GM19455 (cell line): Measurements from ENCODE around the gene PAK3.

Source experiments
- ATAC-seq: cut with Tn5 transposase; IDR thresholded peaks from one replicate; pipeline ENCODE4 v1.9.1; 2021; ENCODE audit not compliant: unreplicated experiment

PAK3 gene

DNA sequence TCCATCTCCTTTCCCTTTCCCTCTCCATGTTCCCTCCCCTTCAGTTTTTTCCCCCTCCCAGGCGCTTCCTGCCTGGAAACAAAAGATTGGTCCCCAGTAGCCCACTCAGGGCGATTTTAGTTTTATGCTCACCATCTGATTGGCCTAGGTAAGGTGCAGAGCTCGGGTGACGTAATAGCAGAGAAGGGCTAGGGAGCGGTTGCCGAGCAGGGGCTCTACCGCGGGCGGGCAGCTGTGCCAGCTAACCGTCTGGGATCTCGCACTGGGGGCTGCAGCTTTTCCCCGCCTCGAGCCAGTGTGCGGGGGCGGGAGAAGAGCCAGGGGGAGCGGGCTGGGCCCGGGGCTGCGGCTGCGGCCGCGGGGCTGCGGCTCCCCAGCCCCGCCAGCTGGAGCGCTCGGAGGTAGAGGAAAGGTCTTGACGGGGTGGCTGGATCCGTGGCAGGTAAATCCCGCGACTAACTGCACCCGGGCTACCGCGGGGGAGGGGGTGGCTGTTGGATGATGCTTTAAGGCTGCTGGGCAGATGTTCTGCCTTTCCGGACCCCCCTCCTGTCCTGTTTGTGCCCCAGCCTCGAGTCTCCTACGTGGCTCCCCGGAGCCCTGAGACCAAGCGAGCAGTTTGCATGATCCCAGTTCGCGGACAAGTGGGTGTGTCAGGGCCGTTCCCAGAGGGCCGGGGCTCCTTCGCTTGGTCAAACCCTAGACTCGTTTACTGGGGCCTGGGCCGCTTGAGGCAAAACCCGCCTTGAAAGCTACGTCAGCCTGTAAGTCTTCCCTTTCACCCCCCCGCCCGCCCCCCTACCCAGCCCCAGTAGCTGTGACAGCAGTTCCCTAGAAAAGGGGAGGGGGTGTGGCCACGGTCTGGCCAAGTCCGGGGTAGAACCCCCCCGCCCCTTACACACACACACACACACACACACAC is at the start of gene PAK3:
TSS of gene PAK3 (plus strand) at position 218 of the 922 bp plus-strand sequence. CDS start 26,913 bp downstream, outside the sequence.
- ATAC-seq, result no peak

DNA sequence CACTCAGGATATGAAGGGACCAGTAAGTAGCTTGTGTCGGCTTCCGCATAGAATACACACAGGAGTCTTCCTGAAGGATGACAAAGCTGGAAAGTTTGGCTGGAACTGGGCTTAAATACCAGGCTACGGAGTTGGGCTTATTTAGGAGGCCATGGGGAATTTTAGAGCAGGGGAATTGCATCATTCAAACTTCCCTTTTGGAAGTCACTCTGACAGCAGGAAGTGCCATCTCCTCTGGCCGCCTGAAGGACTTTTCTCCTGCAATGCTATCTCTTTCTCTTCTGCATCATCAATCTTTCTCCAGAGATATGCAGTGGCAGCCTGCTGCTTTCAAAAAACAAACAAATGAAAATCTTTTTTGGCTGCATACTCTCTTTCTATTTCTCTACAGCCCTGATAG is 48.4 kb upstream of the PAK3 start:
- ATAC-seq, result no peak

DNA sequence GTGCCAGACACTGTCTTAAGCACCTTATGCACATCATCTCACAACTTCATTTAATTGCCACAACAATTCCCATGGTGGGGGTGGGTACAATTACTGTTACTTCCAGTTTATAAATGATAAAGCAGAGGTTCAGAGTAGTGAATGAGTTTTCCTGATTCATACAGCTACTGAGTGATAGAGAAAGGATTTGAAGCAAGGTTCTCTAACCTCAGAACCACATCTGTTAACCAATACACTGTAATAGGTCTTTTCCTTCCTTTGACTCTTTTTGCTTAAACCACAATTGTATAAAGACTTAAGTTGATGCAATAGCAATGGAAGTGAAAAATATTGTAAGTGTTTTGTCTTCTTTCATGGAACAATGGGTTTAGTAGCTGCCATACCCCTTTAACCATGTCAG is 43.5 kb upstream of the PAK3 start:
- no peak for ATAC-seq

DNA sequence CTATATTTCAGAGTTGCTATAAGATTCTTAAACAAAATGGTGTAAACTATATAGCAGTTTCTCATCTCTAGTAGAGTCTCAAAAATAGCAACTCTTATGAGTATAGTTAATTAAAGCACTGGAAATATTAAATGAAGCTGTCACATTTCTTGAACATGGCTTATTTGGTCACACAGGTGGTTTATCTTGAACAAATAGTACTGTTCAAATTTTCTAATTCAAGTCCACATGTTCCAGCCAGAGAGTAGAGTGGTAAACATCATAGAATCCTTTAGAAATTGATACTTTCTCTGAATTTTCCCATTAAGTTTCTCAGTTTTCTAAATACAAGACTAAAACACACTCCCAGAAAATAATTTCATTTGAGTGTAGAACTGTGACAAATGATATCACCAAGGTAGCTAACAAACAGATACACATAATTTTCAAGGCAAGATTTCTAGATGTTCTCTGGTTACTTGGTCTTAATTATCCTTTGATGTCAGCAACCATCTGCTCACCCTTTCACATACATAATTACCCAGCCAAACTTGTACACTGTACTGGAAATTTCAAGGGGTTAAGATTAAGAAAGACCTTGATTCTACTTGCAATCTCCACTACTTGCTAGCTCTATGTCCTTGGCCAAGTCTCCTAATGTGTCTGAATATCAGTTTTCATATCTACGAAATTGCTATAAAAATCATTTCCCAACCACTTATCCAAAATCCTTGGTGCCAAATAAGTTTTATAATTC is 24.3 kb upstream of the PAK3 start:
- no peak for ATAC-seq

DNA sequence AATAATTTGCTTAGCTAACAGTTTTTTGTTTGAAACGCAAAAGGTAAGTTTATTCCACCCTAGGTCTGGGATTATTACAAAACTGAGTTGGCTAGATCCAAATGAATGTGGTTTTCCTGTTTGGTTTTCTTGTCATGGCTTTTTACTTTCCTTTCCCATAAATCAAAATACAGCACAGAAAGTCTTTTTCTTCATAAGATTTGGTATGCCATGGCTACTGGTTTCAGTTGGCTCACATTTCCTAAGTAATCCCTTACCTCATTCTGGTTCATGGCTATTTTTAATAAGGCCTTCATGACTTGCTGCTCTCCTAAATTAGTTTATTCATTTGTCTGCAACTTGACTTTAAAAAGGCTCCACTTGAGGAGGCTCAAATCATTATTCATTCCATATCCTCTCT is 12.9 kb upstream of the PAK3 start:
- ATAC-seq, result no peak

DNA sequence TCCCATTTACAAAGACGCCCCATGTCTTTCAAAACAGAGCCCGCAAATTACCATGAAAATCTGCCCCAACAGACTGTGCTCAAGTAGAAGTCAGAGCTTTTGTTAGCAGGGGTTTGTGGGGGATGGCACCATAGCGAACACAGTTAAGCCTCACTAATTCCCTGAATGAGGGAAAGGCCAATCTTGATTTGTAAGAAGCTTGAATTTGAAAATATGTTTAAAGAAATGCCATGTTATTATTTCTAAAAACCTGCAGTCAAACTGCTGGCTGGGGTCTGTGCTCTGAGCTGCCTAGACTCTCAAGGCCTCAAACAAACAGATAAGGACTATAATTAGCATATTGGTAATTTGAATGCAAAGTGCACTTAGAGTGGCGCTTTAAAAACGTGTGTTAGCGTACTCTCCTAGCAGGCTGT is 9.4 kb upstream of the PAK3 start:
- ATAC-seq, result no peak

DNA sequence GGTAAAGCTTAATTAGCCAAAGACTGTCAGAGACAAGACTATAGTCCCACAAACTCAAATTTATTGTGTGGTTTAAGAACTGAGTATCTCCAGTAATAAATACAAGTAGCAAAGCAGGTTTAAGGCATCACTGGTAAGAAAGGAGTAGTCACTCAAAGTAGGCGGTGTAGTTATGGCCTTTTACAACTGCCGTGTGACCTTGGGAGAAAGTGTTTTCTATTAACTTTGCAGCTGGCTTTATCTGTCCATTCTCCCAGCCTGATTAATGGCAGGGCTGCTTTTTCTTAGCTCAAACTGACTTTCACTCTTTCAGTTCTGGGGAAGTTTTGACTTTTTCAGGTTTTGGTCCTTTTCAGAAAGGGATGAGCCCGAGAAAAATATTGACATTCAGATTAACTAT is 7.4 kb upstream of the PAK3 start:
- ATAC-seq, result no peak

DNA sequence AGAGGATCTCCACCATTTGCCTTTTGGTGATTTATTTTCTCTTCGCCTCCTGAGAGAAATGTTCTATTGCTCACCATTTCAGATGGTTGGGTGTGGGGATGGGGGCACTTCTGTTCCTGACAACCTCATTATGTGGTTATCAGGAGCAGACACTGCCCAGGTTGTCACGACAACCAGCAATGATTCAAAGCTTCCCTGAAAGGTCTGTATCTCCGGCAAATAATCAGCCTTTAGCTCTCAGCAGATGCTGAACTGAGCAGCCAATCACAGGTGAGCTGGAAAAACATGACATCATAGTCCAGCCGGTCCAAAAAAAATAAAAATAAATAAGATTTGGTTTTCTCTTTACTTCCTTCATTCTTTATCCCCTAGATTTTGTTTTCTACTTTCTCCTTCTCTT is 5.5 kb upstream of the PAK3 start:
- no peak for ATAC-seq

DNA sequence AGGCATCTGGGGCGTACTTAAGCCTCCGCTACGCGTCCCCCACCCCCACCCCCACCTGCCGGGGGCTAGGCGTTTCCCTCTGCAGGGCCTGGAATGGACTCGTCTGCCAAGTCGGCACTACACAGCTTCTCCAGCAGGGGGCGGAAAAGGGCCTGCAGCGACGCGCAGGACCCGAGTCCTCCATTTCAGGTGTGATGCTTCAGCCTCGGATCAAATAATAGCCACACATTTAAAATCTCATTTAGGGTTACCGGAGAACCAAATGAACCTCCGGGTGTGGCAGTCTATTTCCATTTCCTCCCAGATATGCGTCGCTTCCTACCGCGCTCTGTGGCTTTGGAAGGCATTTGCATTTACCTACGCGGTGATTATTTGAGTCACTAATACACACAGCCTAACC is 2.9 kb downstream of the PAK3 start:
- ATAC-seq, result peak; percentile 76

DNA sequence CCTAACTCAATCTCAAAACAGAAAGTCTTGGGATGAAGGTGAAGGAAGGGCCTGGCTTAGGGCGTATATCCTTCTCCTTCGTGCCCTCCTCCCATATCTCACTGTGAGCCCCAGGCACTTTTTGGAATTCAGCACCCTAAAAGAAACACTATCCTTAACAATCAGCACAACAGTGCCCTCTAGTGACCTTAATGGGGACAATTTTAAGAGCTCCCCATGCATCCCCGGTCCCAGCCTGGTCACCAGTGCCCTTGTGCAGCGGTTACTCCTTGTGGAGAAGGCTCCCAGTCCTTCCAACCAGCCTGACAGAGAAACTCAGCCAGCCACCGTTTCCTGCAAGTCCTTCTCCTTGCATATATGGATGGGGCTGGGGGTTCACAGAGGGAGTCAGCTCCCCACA is 4.2 kb downstream of the PAK3 start:
- no peak for ATAC-seq

DNA sequence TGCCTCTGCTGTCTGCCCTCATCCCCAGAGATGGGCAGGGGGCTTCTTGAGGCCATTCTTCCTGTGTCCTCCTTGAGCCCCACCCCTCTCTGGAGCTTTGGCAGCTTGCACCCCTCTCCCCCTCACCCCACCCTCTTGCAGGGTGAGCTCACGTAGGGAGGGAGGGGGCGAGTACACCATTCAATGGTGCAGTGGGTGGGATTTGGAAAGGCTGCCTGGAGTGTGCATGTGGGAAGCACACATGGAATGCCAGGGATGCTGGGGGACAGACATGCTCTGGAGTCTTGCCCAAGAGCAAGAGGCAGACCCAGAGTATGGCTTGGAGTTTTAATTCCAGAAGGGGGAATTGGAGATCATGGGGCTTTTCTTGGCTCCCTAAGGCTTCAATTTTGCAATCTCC is 5.6 kb downstream of the PAK3 start:
- ATAC-seq, result no peak

DNA sequence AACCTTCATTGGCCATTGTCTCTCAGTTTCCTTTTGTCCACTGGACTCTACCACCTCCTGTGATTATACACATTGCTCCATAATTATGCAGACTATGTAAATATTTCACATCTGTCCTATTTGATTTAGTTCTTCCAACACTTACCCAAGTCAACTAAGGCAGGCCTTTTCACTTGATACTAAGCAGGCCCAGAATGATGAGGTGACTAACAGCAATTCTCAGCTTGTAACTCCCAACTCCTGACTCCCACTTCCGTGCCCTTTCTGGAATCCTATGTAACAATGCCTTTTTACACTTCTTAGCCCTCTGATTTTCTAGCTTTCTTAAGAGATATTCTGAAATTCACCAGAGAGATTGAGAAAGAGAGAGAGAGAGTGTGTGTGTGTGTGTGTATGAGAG is 6.6 kb downstream of the PAK3 start:
- ATAC-seq, result no peak

DNA sequence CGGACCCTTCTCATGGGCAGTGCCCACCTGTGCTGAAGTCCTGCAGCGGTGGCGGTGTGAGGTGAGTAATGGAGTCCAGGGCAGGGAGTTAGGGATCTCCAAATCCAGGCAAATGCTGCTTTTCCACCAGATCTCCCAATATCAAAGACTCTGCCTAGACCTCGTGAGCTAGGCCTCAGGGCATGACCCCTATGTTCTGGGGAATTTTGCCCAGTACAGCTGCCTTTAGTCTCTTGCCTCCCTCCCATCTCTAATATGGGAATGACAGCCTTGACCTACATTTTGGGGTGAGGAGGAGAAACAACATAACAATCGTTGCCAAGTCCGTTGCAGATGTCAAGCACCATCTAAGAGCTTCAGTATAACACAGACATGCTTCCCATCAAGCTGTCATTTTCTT is 7.3 kb downstream of the PAK3 start:
- no peak for ATAC-seq

DNA sequence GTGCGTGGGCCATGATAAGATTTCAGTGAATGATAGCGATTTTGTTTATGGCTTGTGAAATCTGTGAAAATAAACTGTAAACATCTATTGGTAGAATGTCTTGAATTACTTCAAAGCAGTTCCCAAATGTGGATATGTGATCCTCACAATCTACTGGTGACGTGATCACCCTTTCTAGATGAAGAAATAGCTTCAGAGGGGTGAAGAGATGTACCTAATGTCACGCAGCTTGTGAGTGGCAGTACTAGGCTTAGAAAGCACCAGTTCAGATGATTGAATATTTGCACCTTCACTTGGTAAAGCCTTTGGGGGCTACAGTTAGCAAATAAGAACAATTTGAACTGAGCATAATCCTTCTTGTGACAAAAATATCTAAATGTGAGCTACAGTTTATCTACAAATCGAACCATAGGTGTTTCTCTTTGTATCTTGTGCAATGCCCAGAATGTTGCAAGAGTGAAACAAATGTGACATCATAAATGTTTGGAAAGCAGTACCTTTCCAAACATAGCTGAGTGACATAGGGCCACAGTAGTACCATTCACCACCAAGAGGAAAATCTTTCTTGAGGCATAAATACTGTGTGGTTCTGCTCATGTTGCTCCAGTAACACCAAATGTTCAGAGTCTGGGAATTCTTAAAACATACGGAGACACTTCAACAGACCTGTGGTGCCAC is 14.2 kb downstream of the PAK3 start:
- ATAC-seq, result no peak

DNA sequence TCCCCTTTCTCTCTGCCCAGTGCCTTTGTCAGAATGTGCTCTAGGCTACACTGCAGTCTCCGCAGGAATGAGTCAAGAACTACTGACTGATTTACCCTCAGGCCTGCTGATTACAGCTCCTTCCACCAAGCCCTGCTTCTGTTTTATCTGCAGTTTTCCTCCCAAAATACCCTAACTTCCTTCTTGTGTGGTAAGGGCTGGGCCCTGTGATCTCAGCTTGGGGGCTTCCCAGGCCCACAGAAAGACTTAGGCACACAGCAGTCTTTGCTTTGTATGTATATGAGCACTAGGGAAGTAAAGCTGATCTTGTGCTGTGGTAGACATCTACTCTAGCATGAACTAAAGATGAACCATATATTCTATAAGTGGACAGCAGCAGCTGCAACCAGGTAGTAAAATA is 18.8 kb downstream of the PAK3 start:
- ATAC-seq, result no peak

DNA sequence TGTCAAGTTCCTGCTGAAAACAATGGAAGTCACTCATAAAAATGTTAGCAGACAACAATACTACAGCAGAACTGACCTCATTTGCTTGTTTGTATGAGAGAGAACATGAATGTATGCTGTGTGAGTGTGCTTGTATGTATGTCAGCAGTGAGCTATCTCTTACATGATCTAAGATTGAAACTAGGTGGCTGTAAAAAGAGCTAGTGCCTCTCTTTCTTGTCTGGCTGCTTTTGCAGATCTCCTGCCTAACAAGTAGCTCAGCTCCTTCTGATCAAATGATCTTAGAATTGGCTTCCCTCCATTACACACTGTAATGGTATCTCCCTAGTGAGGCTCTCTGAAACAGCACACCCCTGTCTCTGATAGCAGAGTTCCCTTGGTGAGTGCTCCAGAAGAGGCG is 20.7 kb downstream of the PAK3 start:
- no peak for ATAC-seq

DNA sequence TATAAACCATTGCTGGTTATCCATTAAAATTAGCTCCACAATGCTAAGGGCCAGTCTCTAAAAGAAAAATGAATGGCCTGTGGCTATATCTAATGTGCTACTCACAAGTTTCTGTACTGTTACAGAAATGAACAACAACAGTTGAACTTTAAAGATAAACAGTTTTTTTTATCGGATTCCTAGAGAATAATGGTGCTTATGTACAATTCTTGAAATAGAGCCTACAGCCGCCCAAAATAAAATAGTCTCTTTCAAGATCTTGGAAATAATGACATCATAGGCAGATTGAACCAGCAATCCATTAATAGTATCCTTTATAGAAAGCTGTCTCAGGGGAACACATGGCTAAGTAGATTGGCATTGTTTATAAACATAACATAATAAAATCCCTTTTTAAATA is 23.4 kb downstream of the PAK3 start:
- ATAC-seq, result no peak

DNA sequence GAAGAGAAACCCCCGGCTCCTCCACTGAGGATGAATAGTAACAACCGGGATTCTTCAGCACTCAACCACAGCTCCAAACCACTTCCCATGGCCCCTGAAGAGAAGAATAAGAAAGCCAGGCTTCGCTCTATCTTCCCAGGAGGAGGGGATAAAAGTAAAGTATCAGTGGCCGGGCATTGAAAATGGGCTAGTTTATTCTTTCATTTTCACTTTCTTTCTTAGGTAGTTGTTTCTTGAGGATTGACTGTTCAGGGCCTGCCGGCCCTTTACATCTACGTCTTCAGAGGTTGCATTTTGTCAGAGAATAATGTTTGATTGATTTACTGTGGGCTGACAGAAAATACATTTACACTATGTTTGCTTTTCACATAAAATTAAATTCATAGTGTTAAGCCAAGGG is 27.1 kb downstream of the PAK3 start:
- ATAC-seq, result peak; percentile 76

DNA sequence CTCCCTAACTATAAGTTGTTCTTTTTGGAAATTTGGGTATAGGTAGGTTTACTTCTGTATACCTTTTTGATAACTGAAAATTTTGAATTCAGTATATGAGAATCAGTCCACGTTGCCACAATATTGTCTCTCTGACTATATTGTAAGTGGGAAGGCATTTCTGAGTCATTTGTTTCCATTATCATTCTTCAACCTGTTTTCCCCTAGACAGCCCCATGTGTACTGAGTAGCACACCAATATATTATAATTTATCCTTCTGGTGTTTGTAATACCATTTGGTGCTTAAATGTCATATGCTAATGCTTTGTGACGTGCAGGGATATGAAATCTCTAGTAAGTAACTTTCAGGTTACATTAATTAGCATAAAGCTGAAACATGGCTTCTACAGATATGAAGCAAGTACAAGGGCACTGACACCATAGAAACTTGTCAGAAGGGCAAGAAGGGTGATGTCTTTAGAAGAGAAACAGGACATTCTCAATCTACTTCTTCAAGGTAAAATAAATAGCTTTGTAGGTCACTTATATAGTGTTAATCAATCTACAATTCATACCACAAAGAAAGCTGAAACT is 27.7 kb downstream of the PAK3 start:
- ATAC-seq, result no peak

DNA sequence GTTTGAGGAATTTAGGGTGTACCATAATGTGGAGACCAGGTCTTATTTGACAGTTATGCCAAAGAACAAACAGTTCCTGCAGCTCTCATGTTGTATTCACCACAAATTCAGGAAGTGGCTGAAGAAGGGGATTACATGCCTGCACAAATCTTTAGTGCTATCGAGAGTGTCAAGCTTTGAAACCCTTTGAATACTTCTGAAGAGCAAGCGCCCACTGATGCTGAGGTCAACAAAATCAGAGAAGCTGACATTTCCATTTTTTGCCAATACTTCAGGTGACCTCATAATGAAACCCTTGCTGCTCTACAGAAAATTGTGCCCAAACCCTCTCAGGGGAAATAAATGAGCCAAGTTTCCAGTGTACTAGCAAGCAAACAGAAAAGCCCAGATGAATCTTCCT is 28.4 kb downstream of the PAK3 start:
- no peak for ATAC-seq

DNA sequence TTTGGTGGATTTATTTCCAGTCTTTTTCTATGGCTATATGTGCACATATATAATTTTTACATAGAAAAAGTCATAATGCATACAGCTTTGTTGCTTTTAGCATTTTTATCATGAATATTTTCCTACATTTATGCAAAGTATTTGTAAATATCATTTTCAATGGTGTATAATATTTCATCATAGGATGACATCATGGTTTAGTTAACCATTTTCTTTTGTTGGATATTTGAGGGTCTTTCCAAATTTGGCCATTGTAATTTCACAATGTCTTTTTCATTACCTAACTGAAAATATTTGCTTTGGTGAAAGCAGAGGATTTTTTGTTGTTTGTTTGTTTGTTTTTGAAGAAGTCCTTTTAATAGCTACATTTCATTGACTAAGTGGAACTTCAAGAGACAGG is 31.0 kb downstream of the PAK3 start:
- no peak for ATAC-seq
